KMS-11 (cell line): ENCODE data around the gene MACROD1.

Experiments used
- H2AFZ ChIP-seq: fragments of 200-600 bp; sonication (generic); 2 replicates; pipeline ENCODE4 v1.6.1; 2016; ENCODE audit warnings: antibody characterized with exemption, mixed run types, low read depth
- H3K27ac ChIP-seq: fragments of 200-600 bp; sonication (generic); 2 replicates; pipeline ENCODE4 v1.6.1; 2016; ENCODE audit warnings: mild to moderate bottlenecking, mixed run types
- H3K27me3 ChIP-seq: fragments of 200-600 bp; sonication (generic); 2 replicates; pipeline ENCODE4 v1.6.1; 2017; ENCODE audit warnings: mild to moderate bottlenecking, low read depth, mixed run types, moderate library complexity; ENCODE audit not compliant: insufficient read depth
- H3K36me3 ChIP-seq: fragments of 200-600 bp; sonication (generic); 2 replicates; pipeline ENCODE4 v1.6.1; 2017; ENCODE audit warnings: mild to moderate bottlenecking, mixed run types; ENCODE audit not compliant: insufficient read depth
- H3K4me1 ChIP-seq: fragments of 200-600 bp; sonication (generic); 2 replicates; pipeline ENCODE4 v1.6.1; 2016; ENCODE audit warnings: mild to moderate bottlenecking, low read depth, mixed run types; ENCODE audit not compliant: poor library complexity, severe bottlenecking
- H3K4me2 ChIP-seq: fragments of 200-600 bp; sonication (generic); 2 replicates; pipeline ENCODE4 v1.7.0; 2016; ENCODE audit warnings: mild to moderate bottlenecking, mixed run types
- H3K4me3 ChIP-seq: fragments of 200-600 bp; sonication (generic); IDR thresholded peaks from 2 replicates; pipeline ENCODE4 v1.6.1; 2017; ENCODE audit warnings: low read depth, low read length, mixed read lengths; ENCODE audit not compliant: insufficient read depth
- H3K79me2 ChIP-seq: fragments of 200-600 bp; sonication (generic); 2 replicates; pipeline ENCODE4 v1.6.1; 2016; ENCODE audit warnings: low read depth, mixed run types; ENCODE audit not compliant: insufficient read depth
- H3K9ac ChIP-seq: fragments of 200-600 bp; sonication (generic); 2 replicates; pipeline ENCODE4 v1.6.1; 2016; ENCODE audit warnings: mild to moderate bottlenecking, mixed run types
- H4K20me1 ChIP-seq: fragments of 200-600 bp; sonication (generic); 2 replicates; pipeline ENCODE4 v1.6.1; 2016; ENCODE audit warnings: mild to moderate bottlenecking, mixed run types; ENCODE audit not compliant: insufficient read depth
- TF ChIP-seq, protein P1 (sequence below): fragments of 200-600 bp; sonication (generic); conservative IDR thresholded peaks from 2 replicates; pipeline ENCODE4 v1.6.1; 2017; ENCODE audit warnings: low read depth, mild to moderate bottlenecking, antibody characterized with exemption, low read length, moderate library complexity, mixed read lengths

The MACROD1 gene

DNA sequence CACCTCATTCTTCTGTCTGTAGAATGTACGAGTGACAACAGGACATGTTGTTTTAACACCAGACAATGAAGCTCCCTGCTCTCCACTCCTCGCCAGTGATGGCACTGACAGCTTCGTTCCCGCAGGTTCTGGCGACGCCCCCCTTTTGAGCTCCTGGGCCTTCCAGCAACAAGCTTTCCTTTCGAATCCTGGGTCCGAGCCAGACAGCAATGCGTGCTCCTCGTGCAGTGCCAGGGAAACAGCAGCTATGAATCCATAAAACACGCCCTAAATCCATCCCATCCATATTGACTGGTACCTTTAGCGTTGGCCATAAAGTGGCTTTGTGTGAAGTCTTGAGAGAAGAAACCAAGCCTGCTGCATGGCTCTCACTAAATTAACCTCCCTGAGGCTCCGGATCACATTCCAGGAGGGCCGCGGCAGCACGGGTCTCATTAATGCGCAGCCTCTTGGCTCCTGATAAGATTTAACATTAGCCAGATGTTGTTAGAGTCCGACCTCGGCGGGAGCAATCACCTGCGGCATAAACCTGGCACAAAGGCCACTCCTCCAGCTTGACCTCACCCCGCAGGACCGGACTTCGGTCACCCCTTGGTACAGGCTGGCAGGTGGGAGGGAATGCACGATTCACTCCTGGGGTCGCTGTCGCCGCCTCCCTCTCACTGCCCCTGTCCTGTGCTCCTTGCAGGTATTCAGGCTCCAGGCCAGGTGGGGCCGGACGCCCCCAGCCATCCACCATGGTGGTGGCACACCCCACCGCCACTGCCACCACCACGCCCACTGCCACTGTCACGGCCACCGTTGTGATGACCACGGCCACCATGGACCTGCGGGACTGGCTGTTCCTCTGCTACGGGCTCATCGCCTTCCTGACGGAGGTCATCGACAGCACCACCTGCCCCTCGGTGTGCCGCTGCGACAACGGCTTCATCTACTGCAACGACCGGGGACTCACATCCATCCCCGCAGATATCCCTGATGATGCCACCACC is 50.1 kb downstream of the MACROD1 start:
- Histone ChIP-seq H2AFZ (no peak overlapping the region), H3K36me3 (no peaks in the 10 kb centered on the region), H3K4me2 (no peak overlapping the region), H3K27me3 (no peaks in the 10 kb centered on the region), H3K4me3 (no peak overlapping the region), H3K27ac (no peak overlapping the region), H3K4me1 (no peaks in the 10 kb centered on the region), H4K20me1 (no peaks in the 10 kb centered on the region), H3K9ac (no peak overlapping the region), H3K79me2 (no peaks in the 10 kb centered on the region)
- TF ChIP-seq, protein P1, sequence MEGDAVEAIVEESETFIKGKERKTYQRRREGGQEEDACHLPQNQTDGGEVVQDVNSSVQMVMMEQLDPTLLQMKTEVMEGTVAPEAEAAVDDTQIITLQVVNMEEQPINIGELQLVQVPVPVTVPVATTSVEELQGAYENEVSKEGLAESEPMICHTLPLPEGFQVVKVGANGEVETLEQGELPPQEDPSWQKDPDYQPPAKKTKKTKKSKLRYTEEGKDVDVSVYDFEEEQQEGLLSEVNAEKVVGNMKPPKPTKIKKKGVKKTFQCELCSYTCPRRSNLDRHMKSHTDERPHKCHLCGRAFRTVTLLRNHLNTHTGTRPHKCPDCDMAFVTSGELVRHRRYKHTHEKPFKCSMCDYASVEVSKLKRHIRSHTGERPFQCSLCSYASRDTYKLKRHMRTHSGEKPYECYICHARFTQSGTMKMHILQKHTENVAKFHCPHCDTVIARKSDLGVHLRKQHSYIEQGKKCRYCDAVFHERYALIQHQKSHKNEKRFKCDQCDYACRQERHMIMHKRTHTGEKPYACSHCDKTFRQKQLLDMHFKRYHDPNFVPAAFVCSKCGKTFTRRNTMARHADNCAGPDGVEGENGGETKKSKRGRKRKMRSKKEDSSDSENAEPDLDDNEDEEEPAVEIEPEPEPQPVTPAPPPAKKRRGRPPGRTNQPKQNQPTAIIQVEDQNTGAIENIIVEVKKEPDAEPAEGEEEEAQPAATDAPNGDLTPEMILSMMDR = no peak

DNA sequence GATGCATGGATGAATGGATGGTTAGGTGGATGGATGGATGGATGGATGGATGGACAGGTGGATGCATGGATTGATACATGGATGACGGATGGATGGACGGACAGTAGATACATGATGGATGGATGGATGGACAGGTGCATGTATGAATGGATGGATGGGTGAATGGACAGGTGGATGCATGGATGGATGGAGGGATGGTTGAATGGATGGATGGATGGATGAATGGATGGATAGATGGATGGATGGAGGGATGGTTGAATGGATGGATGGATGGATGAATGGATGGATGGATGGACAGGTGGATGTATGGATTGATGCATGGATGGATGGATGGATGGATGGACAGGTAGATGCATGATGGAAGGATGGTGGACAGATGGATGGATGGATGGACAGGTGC is 51.7 kb downstream of the MACROD1 start:
- TF ChIP-seq, protein P1 = no peak
- Histone ChIP-seq H3K27ac (no peak overlapping the region), H2AFZ (no peak overlapping the region), H3K4me1 (no peaks in the 10 kb centered on the region), H4K20me1 (no peaks in the 10 kb centered on the region), H3K79me2 (no peaks in the 10 kb centered on the region), H3K9ac (no peak overlapping the region), H3K4me2 (no peak overlapping the region), H3K27me3 (no peaks in the 10 kb centered on the region), H3K4me3 (no peak overlapping the region), H3K36me3 (no peaks in the 10 kb centered on the region)

DNA sequence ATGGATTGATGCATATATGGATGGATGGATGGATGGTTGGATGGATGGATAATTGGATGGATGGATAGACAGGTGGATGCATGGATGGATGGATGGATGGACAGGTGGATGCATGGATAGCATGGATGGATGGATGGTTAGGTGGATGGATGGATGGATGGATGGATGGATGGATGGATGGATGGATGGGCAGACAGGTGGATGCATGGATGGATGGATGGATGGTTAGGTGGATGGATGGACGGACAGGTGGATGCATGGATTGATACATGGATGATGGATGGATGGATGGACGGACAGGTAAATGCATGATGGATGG is 52.5 kb downstream of the MACROD1 start:
- Histone ChIP-seq H3K9ac (no peak overlapping the region), H2AFZ (no peak overlapping the region), H3K4me3 (no peak overlapping the region)

DNA sequence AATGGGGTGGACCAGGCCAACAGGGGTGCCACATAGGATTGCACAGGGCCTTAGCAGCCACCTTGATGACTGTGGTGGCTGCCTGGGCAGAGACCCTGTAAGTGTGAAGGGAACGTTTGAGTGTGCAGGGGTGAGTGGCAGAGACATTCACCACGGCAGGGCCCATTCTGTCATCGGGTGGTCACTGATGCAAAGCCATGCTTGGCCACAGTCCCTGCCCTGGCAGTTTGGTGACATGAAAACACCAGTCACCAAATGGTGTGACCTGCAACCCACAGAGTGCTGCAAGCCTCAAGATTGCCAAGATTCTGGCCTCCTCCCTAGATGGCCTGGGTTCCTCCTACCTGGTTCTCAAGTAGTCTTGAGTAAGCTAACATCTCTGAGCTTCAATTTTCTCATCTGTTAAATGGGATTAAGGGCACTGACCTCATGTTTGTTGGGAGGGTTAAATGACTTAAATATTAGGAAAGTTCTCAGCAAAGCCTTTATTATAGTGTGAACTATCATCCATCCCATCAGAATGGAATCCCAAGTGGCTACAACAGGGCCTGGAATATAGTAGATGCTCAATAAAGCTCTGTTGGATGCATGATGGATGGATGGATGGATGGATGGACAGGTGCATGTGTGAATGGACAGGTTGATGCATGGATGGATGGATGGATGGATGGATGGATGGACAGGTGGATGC is 53.0 kb downstream of the MACROD1 start:
- TF ChIP-seq, protein P1 = no peak
- Histone ChIP-seq H3K9ac (no peak overlapping the region), H4K20me1 (no peaks in the 10 kb centered on the region), H3K4me3 (no peak overlapping the region), H3K36me3 (no peaks in the 10 kb centered on the region), H3K27ac (no peak overlapping the region), H2AFZ (no peak overlapping the region), H3K79me2 (no peaks in the 10 kb centered on the region), H3K4me1 (no peaks in the 10 kb centered on the region), H3K27me3 (no peaks in the 10 kb centered on the region), H3K4me2 (no peak overlapping the region)

More for the DNA sequence above, 52.5 kb downstream of the MACROD1 start:
- Histone ChIP-seq H3K36me3 (no peaks in the 10 kb centered on the region), H3K27me3 (no peaks in the 10 kb centered on the region), H3K27ac (no peak overlapping the region), H4K20me1 (no peaks in the 10 kb centered on the region), H3K4me1 (no peaks in the 10 kb centered on the region), H3K79me2 (no peaks in the 10 kb centered on the region), H3K4me2 (no peak overlapping the region)
- TF ChIP-seq, protein P1 = no peak
